Stimulated activated CD4-positive, alpha-beta T cell treated with anti-CD3 and anti-CD28 coated beads, Interleukin-2, amount 100 ng/mL, for 48 hours (primary cell): Measurements from ENCODE around the gene RAB3D.
"Not testable (repeated sequence)": the region's sequence is repeated elsewhere in the genome, so short reads cannot be mapped to it uniquely, and the experiment has no call there.

Experiments
- DNase-seq, 2 donors: peaks; one replicate each; pipeline ENCODE4 v3.0.0-alpha.2; 2020

RAB3D gene

DNA sequence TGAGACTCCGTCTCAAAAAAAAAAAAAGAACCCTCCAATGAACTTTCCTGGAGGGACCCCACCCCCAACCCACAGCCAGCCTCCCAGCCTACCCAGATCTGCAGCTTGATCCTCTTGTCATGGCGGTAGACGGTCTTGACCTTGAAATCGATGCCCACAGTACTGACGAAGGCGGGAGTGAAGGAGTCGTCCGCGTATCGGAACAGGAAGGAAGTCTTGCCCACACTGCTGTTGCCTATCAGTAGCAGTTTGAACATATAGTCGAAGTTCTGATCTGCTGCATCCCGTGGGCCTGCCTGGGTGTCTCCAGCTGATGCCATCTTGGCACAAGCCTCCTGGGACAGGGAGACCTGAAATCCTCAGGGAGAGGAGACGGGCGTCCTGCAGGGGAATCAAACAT, 2.4 kb downstream of the RAB3D start:
- DNase-seq = no peak

- no peak for DNase-seq
Observed at GRCh38 chr19:11335449-11336146, 3.9 kb downstream of the RAB3D start.

DNA sequence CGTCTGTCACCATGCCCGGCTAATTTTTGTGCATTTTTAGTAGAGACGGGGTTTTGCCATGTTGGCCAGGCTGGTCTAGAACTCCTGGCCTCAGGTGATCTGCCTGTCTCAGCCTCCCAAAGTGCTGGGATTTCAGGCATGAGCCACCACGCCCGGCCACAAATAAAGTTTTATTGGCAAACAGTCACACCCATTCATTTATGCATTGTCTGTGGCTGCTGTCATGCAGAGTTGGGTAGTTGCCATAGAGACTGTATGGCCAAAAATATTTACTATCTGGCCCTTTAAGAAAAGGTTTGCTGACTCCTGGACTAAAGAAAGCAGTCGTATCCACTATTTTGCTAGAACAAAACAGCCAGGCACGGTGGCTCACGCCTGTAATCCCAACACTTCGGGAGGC, 5.6 kb downstream of the RAB3D start:
- DNase-seq = not testable (repeated sequence)

DNA sequence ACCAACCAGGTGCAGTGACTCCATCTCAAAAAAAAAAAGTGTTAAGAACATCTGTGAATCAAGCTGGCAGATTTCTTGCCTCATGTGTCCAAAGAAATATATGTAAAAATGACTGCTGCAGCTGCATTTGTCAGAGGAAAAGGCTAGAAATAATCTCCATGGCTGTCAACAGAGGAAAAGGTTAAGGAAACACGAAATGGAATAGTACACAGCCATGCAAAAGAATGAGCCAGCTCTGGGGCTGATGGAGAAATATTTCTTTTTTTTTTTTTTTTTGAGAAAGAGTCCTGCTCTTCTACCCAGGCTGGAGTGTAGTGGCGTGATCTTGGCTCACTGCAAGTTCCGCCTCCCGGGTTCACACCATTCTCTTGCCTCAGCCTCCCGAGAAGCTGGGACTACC, 6.6 kb downstream of the RAB3D start:
- DNase-seq = no peak

DNA sequence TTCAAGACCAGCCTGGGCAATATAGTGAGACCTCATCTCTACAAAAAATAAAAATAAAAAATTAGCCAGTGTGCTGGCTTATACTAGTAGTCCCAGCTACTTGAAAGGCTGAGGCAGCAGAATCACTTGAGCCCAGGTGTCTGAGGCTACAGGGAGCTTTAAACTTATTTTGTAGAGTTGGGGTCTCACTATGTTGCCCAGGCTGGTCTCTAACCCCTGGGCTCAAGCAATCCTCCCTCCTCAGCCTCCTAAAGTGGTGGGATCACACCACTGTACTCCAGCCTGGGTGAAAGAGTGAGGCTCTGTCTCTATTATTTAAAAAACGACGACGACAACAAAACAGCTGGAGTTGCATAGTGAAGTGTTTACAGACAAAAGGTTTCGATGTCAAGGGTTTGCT, 8.0 kb downstream of the RAB3D start:
- no peak for DNase-seq

GRCh38 chr19:11330127-11330526, 9.3 kb downstream of the RAB3D start:
- DNase-seq = no peak

DNA sequence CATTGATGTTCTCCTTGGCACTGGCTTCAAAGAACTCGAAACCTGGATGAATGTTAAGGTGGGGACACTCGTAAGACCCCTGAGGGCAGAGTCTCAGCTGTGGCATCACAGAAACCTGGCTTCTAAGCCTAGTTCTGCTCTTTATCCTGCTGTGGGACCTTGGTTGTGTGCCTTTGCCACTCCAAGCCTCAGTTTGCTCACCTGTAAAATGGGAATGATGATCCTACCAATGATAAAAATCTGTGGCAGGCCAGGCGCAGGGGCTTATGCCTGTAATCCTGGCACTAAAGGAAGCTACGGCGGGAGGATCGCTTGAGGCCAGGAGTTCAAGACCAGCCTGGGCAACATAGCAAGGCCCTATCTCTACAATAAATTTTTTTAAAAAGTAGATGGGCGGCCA, 13.9 kb downstream of the RAB3D start:
- DNase-seq = no peak

GRCh38 chr19:11324748-11325389, 14.6 kb downstream of the RAB3D start:
- DNase-seq = no peak

- no peak for DNase-seq
Observed at GRCh38 chr19:11324079-11324661, 15.3 kb downstream of the RAB3D start.

- DNase-seq = no peak
Observed at GRCh38 chr19:11323601-11324078, 15.8 kb downstream of the RAB3D start.

DNA sequence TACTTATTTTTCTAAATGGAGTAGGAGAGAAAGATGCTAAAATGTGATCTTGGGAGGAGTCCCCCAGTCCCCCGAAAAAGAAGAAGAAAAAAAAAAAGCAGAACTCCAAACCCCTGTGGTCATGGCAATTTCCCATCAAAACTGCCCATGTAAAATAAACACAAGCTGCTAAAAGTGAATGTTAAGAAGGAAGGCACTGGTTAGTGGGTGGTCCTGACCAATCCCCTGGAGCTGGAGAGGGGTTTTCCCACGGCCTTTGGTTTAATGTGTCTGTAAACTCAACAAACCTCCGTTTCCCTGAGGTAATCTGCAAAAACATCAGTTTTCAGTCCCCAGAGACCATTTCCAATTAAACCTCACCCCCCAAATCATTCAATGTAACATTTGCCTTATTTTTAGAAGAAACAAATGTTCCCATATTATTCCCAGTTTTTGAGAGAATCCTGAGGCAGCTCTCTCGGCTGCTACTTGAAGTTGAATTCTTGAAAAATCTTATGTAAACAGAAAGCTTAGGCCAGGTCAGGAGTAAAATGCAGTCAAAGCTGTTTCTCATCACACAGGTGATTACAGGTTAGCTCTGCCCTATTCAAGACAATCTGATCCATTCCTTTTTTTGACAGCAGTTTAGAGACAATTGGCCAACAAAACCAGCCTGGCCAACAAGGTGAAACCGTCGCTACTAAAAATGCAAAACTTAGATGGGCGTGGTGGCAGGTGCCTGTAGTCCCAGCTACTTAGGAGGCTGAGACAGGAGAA, 17.0 kb downstream of the RAB3D start:
- DNase-seq = no peak

GRCh38 chr19:11321191-11322126, 18.0 kb downstream of the RAB3D start:
- no peak for DNase-seq

DNA sequence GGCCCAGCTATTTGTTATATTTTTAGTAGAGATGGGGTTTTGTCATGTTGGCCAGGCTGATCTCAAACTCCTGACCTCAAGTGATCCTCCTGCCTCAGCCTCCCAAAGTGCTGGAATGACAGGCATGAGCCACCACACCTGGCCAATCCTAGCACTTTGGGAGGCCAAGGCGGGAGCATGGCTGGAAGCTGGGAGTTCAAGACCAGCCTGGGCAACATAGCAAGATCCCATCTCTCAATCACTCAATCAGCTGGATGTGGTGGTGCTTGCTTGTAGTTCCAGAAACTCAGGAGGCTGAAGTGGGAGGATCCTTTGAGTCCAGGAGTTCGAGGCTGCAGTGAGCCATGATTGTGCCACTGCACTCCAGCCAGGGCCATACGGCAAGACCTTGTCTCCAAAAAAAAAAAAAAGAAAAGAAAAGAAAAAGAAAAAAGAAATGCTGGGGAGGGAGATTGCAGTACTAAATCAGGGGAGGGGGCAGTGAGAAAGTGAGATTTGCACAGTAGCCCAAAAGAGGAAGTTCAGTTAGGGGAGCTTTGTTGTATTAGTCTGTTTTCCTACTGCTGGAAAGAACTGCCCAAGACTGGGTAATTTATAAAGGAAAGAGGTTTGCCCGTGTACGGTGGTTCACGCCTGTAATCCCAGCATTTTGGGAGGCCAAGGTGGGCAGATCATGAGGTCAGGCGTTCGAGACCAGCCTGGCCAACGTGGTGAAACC, 19.0 kb downstream of the RAB3D start:
- not testable (repeated sequence) for DNase-seq

GRCh38 chr19:11306337-11306736, 33.1 kb downstream of the RAB3D start:
- DNase-seq = no peak

- DNase-seq = no peak
Observed at GRCh38 chr19:11304936-11305335, 34.5 kb downstream of the RAB3D start.

- DNase-seq = no peak
Observed at GRCh38 chr19:11300811-11301120, 38.7 kb downstream of the RAB3D start.

DNA sequence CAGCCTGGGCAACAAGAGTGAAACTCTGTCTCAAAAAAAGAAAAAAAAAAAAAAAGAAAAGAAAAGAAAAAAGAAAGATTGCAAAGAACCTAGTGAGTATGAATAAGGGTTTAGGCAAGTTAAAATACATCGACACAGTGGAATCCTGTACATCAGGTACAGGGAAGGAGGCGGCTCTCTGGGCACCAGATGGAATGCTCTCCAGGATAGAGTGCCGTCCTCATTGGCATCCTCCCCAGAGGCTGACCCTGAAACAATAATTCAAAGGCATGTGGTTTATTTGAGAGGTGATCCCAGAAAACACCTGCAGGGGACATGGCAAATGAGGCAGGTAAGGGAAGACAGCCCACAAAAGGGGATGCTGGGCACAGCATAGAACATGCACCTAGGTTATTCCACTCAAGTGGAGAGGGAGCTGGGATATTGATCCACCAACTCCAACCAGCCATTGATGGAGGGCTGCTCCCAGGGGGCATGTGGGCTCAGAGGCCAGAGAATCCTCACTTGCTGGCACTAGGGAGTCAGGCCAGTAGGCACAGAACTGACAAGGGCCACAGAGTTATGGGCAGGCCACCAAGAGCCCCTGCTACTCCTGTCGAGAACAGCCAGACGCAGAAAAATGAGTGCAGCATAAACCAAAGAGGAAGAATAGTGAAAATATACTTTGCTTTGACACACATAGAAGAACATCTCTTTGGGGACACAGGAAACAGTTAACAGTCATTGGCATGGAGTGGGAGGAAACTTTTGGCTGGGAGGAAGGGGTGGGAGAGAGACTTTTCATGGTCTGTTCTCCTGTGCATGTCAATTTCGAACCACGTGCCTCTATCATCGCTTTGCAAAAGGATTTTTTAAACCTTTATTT, 39.3 kb downstream of the RAB3D start:
- no peak for DNase-seq

DNA sequence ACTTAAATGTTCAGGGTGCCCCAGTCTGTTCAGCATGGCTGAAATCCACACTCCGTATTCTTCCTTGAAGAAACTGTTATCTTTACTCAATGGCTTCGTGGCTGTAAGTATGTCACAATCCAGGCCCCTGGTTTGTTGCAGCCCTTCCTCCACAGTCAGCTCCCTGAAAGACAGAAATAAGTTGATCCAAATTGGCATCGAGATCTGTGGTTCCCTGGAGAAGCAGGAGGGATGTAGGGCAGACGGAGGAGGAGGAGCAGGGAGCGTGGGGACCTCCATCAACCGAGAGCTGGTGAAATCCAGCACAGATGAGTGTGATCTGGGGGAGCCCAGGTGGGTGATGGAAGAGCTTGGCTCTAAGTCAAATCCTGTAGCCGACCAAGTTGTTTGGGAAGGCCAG, 43.2 kb downstream of the RAB3D start:
- no peak for DNase-seq

DNA sequence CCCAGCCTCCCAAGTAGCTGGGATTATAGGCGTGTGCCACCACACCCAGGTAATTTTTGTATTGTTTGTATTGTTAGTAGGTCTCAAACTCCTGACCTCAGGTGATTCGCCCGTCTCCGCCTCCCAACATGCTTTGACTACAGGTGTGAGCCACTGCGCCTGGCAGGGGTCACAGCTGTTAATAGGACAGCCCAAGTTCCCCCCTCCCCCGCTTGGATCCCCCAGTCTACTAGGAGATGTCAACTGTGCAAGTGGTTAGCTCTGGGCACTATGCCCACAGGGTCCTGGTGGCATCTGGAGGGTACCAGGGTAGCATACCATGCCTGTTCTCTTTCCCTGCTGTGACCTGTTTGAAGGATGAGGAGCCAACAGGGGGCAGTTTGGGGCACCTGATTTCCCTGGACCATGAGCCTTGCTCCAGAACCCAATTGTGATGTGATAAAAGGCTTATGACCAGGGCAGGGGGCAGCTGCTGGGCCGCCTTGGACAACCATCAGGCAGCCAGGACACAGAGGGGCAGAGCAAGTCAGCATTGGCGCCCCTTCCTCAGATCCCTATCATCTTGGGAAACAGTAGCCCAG, 43.7 kb downstream of the RAB3D start, which contains the start of gene TSPAN16:
TSPAN16 (plus strand) TSS at position 496 of the 581 bp plus-strand sequence. CDS start 138 bp downstream, outside the sequence.
- no peak for DNase-seq

DNA sequence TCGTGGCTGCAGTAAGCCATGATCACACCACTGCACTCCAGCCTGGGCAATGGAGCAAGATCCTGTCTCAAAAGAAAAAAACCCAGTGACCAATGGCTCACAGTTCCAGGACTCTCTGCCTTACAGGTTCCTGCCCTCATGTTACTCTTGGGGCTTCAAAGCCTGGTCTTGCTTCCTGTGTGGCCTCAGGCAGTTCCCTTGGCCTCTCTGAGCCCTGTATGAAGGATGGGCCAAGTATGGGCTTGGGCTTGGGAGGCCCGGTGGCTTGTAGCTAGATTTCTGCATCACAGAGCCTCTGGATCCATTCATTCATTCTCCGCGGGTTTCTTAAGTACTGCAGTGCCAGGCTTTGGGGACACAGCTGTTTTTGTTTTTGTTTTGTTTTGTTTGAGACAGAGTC, 44.3 kb downstream of the RAB3D start:
- no peak for DNase-seq
